Measurements from ENCODE around the gene CD200R1.

GRCh38 chr3:112984485-112984884 is 9.6 kb upstream of the CD200R1 start:
- TF ChIP-seq POLR2A (IDR thresholded peaks at IDR 0.05) = no peak
- TF ChIP-seq, protein P1, sequence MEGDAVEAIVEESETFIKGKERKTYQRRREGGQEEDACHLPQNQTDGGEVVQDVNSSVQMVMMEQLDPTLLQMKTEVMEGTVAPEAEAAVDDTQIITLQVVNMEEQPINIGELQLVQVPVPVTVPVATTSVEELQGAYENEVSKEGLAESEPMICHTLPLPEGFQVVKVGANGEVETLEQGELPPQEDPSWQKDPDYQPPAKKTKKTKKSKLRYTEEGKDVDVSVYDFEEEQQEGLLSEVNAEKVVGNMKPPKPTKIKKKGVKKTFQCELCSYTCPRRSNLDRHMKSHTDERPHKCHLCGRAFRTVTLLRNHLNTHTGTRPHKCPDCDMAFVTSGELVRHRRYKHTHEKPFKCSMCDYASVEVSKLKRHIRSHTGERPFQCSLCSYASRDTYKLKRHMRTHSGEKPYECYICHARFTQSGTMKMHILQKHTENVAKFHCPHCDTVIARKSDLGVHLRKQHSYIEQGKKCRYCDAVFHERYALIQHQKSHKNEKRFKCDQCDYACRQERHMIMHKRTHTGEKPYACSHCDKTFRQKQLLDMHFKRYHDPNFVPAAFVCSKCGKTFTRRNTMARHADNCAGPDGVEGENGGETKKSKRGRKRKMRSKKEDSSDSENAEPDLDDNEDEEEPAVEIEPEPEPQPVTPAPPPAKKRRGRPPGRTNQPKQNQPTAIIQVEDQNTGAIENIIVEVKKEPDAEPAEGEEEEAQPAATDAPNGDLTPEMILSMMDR (IDR thresholded peaks at IDR 0.05) = no peak

Measured in prostate gland (tissue), 2 donors.